NCI-H1436 treated with DMSO at 0.1 percent for 48 hours (cell line): Measurements from ENCODE around the gene PTPRN2.
"Not testable (repeated sequence)": the region's sequence is repeated elsewhere in the genome, so short reads cannot be mapped to it uniquely, and the experiment has no call there.

Source experiments
- DNase-seq: peaks from one replicate; lab custom pipeline; 2025; lab: John Stamatoyannopoulos, UW

PTPRN2 gene

DNA sequence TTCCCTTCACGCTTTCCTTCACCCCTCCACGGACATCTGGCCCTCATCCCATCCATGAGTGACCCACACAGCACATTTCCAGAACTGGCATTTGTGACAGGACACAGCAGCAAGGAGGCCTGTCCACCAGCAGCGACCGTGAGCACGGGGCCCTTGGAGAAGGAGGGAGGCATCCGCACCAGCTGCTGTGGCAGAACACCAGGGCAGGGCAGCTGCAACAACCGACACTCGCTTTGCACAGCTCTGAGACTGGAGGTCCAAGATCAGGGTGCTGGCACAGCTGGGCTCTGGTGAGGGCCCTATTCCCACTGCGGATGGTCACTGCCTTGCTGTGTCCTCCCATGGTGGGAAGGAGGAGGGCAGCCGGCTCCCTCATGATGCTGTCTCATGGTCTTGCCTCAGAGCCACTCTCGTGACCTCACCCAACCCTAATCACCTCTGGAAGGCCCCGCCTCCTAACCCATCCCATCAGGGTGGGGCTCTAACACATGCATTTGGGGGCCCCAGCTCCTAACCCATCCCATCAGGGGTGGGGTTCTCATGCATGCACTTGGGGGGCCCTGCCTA lies 36.7 kb downstream of the PTPRN2 start:
- DNase-seq, result no peak

DNA sequence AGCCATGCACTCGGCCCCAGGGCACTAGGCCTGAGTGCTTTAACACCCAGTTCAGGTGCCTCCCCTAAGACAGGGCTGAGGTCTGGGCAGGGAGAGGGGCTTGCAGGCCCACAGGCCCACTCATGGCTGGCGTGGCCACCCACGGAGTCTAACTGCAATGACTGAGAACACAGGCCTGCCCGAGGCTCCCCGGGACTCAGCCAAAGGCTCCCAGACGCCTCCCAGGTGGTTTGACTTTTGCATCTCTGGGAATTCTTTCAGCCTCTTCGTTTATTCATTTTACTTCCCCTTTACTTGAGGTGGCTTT lies 37.3 kb downstream of the PTPRN2 start:
- no peak for DNase-seq

- DNase-seq, result no peak
These were observed 37.8 kb downstream of the PTPRN2 start for GRCh38 chr7:158549616-158550393.

DNA sequence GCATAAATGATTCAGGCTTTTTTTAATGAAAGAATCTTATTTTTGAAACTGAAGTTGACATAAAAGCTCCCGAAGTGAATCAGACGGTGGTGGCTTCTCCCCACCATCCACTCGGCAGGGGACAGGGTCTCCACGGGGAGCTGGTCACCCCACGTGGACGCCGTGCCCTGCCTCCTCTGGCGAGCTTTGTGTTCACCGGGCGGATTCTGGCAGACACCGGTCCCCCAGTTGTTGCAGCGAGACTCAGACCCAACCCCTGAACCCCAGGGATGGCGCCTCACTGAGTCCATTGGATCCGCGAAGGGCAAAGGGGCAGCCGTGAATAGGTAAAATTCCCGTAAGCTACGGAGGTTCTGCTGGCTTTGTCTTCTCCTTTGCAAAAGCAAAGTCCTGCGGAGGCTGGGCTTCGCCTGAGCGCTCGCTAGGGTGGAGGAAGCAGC lies 38.4 kb downstream of the PTPRN2 start:
- DNase-seq, result no peak

DNA sequence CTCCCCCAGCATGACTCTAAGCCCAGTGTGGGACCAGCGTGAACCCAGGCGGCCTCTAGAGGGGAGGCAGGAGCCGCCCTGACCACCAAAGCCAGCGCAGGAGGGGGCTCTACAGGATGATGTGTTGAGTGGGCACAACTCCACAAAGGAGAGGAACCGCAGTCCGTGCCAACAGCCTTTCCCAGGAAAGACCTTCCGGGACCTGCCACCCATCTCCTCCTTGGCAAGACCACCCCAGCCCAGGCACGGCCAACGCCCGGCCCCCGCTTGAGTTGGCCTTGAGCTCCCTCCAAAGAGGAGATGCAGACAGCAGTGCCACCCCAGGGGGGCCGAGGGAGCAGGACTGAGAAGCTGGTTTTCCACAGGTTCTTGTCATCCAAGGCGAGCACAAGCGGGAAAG lies 38.9 kb downstream of the PTPRN2 start:
- no peak for DNase-seq

GRCh38 chr7:158547817-158548216 lies 39.8 kb downstream of the PTPRN2 start:
- no peak for DNase-seq

GRCh38 chr7:158546626-158547025 lies 41.0 kb downstream of the PTPRN2 start:
- no peak for DNase-seq

- DNase-seq, result no peak
These were observed 41.4 kb downstream of the PTPRN2 start for GRCh38 chr7:158546214-158546613.

DNA sequence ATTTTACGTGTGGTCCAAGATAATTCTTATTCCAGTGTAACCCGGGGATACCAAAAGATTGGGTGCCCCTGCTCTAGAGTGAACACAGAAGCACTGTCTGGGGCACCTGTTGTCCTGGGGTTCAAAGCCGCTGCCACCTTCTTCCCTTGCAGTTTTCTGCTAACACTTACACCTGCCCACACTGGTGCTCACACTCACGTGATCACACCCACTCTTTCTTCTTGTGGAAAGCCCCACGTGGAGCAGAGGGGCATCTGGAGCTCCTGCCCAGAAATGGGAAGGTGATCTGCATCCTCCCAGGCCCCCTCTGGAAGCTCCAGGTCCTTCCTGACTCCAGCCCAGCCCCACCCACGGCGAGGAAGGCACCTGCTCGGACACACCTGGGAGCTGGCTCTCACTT lies 42.9 kb downstream of the PTPRN2 start:
- DNase-seq, result no peak

DNA sequence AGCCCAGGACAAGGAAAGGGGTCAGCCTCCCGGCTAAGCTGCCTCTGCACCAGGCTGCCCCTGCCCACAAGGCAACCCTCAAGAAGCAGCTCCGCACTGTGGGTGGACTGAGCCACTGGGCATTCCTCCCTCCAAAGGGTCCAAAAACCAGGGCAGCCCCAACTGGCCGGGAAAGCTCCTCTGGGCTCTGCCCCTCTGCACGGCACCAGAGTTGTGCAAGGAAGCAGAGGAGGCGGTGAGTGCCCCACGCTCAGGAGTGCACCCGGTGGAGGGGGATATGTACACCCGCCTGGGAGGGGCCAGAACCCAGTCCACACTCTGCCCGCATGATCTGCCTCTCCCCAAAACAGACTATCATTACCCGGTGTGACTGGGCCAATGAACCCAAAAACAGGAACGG lies 43.8 kb downstream of the PTPRN2 start:
- no peak for DNase-seq

- DNase-seq, result no peak
These were observed 44.7 kb downstream of the PTPRN2 start for GRCh38 chr7:158542651-158543566.

- DNase-seq, result no peak
These were observed 46.1 kb downstream of the PTPRN2 start for GRCh38 chr7:158541346-158542010.

DNA sequence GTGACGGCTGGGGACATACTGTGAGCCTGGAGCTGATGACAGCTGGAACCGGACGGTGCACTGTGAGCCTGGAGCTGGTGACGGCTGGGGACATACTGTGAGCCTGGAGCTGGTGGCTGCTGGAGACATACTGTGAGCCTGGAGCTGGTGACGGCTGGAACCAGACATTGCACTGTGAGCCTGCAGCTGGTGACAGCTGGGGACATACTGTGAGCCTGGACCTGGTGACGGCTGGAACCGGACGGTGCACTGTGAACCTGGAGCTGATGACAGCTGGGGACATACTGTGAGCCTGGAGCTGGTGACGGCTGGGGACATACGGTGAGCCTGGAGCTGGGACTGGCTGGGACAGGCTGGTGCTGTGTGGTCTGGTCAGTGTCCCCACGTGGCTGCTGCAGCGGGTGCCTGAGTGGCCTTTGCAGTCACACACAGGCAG lies 47.9 kb downstream of the PTPRN2 start:
- no peak for DNase-seq

GRCh38 chr7:158538156-158538946 lies 49.3 kb downstream of the PTPRN2 start:
- no peak for DNase-seq

GRCh38 chr7:158537516-158537882 lies 50.1 kb downstream of the PTPRN2 start:
- no peak for DNase-seq

DNA sequence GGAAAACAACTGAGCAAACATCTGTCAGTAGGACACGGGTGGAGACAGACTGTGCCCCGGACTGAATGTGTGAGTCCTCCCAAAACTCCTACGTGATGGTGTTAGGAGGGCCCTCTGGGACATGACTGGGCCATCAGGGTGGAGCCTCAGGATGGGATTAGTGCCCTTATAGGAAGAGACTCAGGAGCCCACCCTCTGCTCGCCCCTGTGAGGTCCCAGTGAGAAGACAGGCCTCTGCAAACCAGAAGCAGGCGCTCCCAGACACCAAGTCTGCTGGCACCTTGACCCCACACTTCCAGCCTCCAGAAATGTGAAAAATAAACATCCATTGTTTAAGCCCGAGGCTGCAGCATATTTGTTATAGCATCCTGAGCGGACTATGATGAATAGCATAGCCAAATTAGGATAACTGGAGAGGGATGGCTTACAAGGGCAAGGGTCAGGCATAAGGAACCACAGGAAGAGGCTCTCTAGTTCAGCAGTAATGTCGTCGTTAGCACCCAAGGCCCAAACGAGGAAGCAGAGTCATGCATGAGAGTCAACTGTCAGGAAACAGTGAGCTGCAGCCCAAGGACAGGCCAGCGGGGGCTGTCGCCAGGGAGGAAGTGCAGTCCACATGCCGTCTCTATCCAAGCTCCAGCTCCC lies 50.6 kb downstream of the PTPRN2 start:
- DNase-seq, result no peak

DNA sequence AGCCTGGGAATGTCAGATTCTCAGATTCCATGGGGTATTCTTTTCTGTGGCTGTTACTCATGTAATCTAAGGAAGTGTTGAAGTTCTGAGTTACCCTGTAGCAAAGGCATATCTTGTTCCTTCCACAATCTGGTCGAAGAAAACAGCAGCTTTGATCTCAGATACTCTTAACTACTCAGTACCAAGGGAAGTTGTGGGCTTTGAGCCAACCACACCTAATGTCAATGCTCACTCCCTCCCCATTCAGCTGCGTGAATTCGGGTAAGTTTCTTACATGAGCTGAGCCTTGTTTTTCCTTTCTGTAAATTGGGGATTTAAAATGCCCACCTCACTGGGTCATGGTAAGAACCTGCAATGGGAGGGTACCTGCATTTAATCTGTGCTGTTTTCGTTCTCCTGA lies 52.5 kb downstream of the PTPRN2 start:
- no peak for DNase-seq

DNA sequence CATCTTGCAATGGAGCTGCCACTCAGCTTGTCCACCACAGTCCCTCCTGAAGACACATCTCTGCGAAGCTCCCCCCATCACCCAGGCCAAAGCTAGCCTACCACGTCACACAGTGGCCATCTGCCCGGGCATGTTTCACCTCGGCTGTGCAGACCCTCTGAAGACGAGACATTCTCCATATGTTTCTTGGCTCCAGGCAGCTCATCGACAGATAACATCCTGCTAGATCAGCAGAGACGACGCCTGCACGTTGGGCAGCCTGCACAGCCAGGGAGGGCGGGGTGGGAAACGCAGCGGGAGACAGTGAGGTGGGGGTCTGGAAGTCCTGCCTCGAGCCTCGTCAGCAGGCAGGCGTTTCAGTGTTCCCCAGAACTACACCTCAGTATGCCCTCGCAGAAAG lies 53.0 kb downstream of the PTPRN2 start:
- DNase-seq, result no peak

DNA sequence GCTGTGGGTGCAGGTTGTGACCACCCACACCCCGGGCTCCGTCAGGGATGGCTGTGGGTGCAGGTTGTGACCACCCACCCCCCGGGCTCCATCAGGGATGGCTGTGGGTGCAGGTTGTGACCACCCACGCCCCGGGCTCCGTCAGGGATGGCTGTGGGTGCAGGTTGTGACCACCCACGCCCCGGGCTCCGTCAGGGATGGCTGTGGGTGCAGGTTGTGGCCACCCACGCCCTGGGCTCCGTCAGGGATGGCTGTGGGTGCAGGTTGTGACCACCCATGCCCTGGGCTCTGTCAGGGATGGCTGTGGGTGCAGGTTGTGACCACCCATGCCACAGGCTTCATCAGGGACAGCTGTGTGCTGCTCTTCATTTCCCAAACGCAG lies 53.5 kb downstream of the PTPRN2 start:
- DNase-seq, result not testable (repeated sequence)

- no peak for DNase-seq
These were observed 54.1 kb downstream of the PTPRN2 start for GRCh38 chr7:158533386-158534133.
